ENCODE measurements around the gene PACRG.

PACRG gene

GRCh38 chr6:163342571-163343539, 615.1 kb downstream of the PACRG start:
- no peak overlapping the region for H3K4me3 ChIP-seq (ENCODE audit: low read length)
- H4K8ac ChIP-seq (ENCODE audit: low read depth, low read length): no peak overlapping the region
- no peak overlapping the region for H3K27ac ChIP-seq (ENCODE audit: low read depth, low read length)
- no peaks in the 10 kb centered on the region for H3K27me3 ChIP-seq (ENCODE audit: insufficient read depth, low read length, poor library complexity)
- no CpG with 5 or more reads among the region's 24 CpGs for WGBS (ENCODE audit: extremely low coverage, insufficient coverage, low lambda C conversion rate)
- H2BK15ac ChIP-seq (replicated peaks; ENCODE audit: low read depth): no peak overlapping the region
- H3K79me2 ChIP-seq (ENCODE audit: control insufficient read depth, insufficient read depth, low read length): no peaks in the 10 kb centered on the region
- no peak overlapping the region for H3K9ac ChIP-seq (ENCODE audit: low read length)
- no peak overlapping the region for H2BK120ac ChIP-seq (ENCODE audit: low read depth, low read length)
- H4K5ac ChIP-seq (ENCODE audit: low read length): no peak overlapping the region
- H3K56ac ChIP-seq (ENCODE audit: low read length): no peak overlapping the region
- no peak overlapping the region for H2AK5ac ChIP-seq (ENCODE audit: low read length)
- no peak overlapping the region for H3K18ac ChIP-seq (ENCODE audit: low read length)
- no peak overlapping the region for H3K4ac ChIP-seq (ENCODE audit: low read depth, low read length)
- H3K79me1 ChIP-seq (ENCODE audit: low read length): no peaks in the 10 kb centered on the region
- no peak overlapping the region for H3K23ac ChIP-seq (ENCODE audit: low read length)
- H3K4me1 ChIP-seq (ENCODE audit: control insufficient read depth, low read depth, low read length): no peaks in the 10 kb centered on the region
- DNase-seq: no peak
- H2BK5ac ChIP-seq (ENCODE audit: low read length): no peak overlapping the region
- no peaks in the 10 kb centered on the region for H3K36me3 ChIP-seq (ENCODE audit: control insufficient read depth, insufficient read depth, low read length)
- H3K4me2 ChIP-seq (ENCODE audit: low read length): no peak overlapping the region

- Histone ChIP-seq H3K27me3 (ENCODE audit: insufficient read depth, low read length, poor library complexity) (no peaks in the 10 kb centered on the region), H4K5ac (ENCODE audit: low read length) (no peak overlapping the region), H3K9ac (ENCODE audit: low read length) (no peak overlapping the region), H3K56ac (ENCODE audit: low read length) (no peak overlapping the region), H3K4me2 (ENCODE audit: low read length) (no peak overlapping the region), H3K27ac (ENCODE audit: low read depth, low read length) (no peak overlapping the region), H4K8ac (ENCODE audit: low read depth, low read length) (no peak overlapping the region), H3K79me2 (ENCODE audit: control insufficient read depth, insufficient read depth, low read length) (no peaks in the 10 kb centered on the region), H3K4me3 (ENCODE audit: low read length) (no peak overlapping the region), H2BK5ac (ENCODE audit: low read length) (no peak overlapping the region), H2AK5ac (ENCODE audit: low read length) (no peak overlapping the region), H3K23ac (ENCODE audit: low read length) (no peak overlapping the region), H3K36me3 (ENCODE audit: control insufficient read depth, insufficient read depth, low read length) (no peaks in the 10 kb centered on the region), H3K4me1 (ENCODE audit: control insufficient read depth, low read depth, low read length) (no peaks in the 10 kb centered on the region), H3K18ac (ENCODE audit: low read length) (no peak overlapping the region), H3K4ac (ENCODE audit: low read depth, low read length) (no peak overlapping the region), H2BK15ac (replicated peaks; ENCODE audit: low read depth) (no peak overlapping the region), H2BK120ac (ENCODE audit: low read depth, low read length) (no peak overlapping the region), H3K79me1 (ENCODE audit: low read length) (no peaks in the 10 kb centered on the region)
- WGBS (ENCODE audit: extremely low coverage, insufficient coverage, low lambda C conversion rate): no CpG with 5 or more reads among the region's 8 CpGs
- DNase-seq: no peak
Observed at GRCh38 chr6:163343609-163344008, 615.8 kb downstream of the PACRG start.

DNA sequence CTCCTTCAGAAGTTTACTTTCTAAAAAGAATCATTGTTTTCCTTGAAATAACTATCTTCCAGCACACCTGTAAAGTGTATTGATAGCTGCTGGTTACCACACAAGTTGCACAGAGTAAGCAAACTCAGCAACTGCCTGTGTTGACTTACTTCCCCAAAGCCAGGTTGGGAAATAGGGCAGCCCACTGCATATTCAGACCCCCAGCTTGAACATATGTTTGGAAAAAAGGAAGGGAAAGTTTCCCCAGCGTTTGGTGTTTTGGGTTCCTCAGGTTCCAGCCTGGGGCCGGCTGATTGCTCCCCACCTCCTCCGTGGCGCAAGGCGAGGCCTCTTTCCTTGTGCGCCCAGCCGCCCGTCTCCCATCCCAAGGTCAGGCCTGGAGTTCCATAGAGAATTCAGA, 616.6 kb downstream of the PACRG start:
- no peaks in the 10 kb centered on the region for H3K79me1 ChIP-seq (ENCODE audit: low read length)
- no peak overlapping the region for H3K27ac ChIP-seq (ENCODE audit: low read depth, low read length)
- no peaks in the 10 kb centered on the region for H3K36me3 ChIP-seq (ENCODE audit: control insufficient read depth, insufficient read depth, low read length)
- H2BK120ac ChIP-seq (ENCODE audit: low read depth, low read length): no peak overlapping the region
- no peak overlapping the region for H3K4me3 ChIP-seq (ENCODE audit: low read length)
- WGBS (ENCODE audit: extremely low coverage, insufficient coverage, low lambda C conversion rate): no CpG with 5 or more reads among the region's 8 CpGs
- no peak overlapping the region for H4K5ac ChIP-seq (ENCODE audit: low read length)
- H3K4me2 ChIP-seq (ENCODE audit: low read length): no peak overlapping the region
- no peaks in the 10 kb centered on the region for H3K27me3 ChIP-seq (ENCODE audit: insufficient read depth, low read length, poor library complexity)
- no peaks in the 10 kb centered on the region for H3K79me2 ChIP-seq (ENCODE audit: control insufficient read depth, insufficient read depth, low read length)
- no peak overlapping the region for H3K56ac ChIP-seq (ENCODE audit: low read length)
- H2AK5ac ChIP-seq (ENCODE audit: low read length): no peak overlapping the region
- no peak overlapping the region for H3K9ac ChIP-seq (ENCODE audit: low read length)
- H3K4ac ChIP-seq (ENCODE audit: low read depth, low read length): no peak overlapping the region
- no peak overlapping the region for H2BK15ac ChIP-seq (replicated peaks; ENCODE audit: low read depth)
- no peak overlapping the region for H3K18ac ChIP-seq (ENCODE audit: low read length)
- H3K23ac ChIP-seq (ENCODE audit: low read length): no peak overlapping the region
- no peaks in the 10 kb centered on the region for H3K4me1 ChIP-seq (ENCODE audit: control insufficient read depth, low read depth, low read length)
- no peak for DNase-seq
- no peak overlapping the region for H2BK5ac ChIP-seq (ENCODE audit: low read length)
- H4K8ac ChIP-seq (ENCODE audit: low read depth, low read length): no peak overlapping the region

DNA sequence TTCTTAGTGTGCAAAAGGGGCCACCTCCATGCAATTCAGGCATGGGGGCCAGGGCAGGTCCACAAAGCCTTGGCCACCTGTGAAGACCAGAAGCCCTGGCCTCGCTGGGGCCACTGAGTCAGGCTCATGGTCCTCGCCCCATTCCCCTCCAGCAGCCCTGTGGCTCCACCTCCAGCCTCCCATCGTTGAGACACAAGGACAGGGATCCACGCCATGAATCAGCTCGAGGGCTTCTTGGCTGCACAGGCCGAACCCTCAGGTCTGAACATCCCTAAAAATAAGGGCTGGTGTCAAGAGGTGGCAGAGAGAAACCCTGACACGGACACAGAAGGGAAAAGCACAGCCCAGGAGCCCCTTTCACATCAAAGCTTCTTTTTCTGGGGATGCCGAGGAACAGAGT, 618.2 kb downstream of the PACRG start:
- Histone ChIP-seq H3K56ac (ENCODE audit: low read length) (no peak overlapping the region), H2BK15ac (replicated peaks; ENCODE audit: low read depth) (no peak overlapping the region), H2BK120ac (ENCODE audit: low read depth, low read length) (no peak overlapping the region), H2AK5ac (ENCODE audit: low read length) (no peak overlapping the region), H3K4ac (ENCODE audit: low read depth, low read length) (no peak overlapping the region), H3K4me2 (ENCODE audit: low read length) (no peak overlapping the region), H3K79me1 (ENCODE audit: low read length) (no peaks in the 10 kb centered on the region), H3K36me3 (ENCODE audit: control insufficient read depth, insufficient read depth, low read length) (no peaks in the 10 kb centered on the region), H3K9ac (ENCODE audit: low read length) (no peak overlapping the region), H3K79me2 (ENCODE audit: control insufficient read depth, insufficient read depth, low read length) (no peaks in the 10 kb centered on the region), H3K27ac (ENCODE audit: low read depth, low read length) (no peak overlapping the region), H4K8ac (ENCODE audit: low read depth, low read length) (no peak overlapping the region), H3K27me3 (ENCODE audit: insufficient read depth, low read length, poor library complexity) (no peaks in the 10 kb centered on the region), H3K18ac (ENCODE audit: low read length) (no peak overlapping the region), H3K4me3 (ENCODE audit: low read length) (no peak overlapping the region), H2BK5ac (ENCODE audit: low read length) (no peak overlapping the region), H3K23ac (ENCODE audit: low read length) (no peak overlapping the region), H3K4me1 (ENCODE audit: control insufficient read depth, low read depth, low read length) (no peaks in the 10 kb centered on the region), H4K5ac (ENCODE audit: low read length) (no peak overlapping the region)
- WGBS (ENCODE audit: extremely low coverage, insufficient coverage, low lambda C conversion rate): no CpG with 5 or more reads among the region's 8 CpGs
- no peak for DNase-seq

DNA sequence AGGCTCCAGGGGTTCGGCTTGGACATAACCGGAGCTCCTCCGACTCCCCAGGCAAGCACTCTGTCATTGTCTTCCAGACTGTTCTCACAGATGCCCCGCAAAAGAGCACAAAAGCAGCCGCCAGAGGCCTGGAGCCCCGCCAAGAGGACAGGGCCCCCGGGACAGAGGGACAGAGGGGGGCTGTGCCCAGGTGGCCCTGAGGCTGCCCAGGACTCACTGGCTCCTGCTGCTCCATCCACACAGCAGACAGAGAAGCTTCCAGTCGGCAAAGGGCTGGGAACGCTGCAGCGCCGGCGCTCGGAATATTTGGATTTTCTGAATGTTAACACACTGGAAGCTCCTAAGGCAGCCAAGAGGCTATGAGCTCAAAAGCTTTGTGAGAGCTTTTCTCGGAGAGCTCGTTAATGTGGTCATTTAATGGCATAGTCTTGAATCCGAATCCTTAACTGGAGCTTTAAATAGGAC, 618.8 kb downstream of the PACRG start:
- Histone ChIP-seq H4K5ac (ENCODE audit: low read length) (no peak overlapping the region), H3K27me3 (ENCODE audit: insufficient read depth, low read length, poor library complexity) (no peaks in the 10 kb centered on the region), H3K27ac (ENCODE audit: low read depth, low read length) (no peak overlapping the region), H3K18ac (ENCODE audit: low read length) (no peak overlapping the region), H4K8ac (ENCODE audit: low read depth, low read length) (no peak overlapping the region), H3K4me3 (ENCODE audit: low read length) (no peak overlapping the region), H2BK120ac (ENCODE audit: low read depth, low read length) (no peak overlapping the region), H3K56ac (ENCODE audit: low read length) (no peak overlapping the region), H2BK15ac (replicated peaks; ENCODE audit: low read depth) (no peak overlapping the region), H3K4me1 (ENCODE audit: control insufficient read depth, low read depth, low read length) (no peaks in the 10 kb centered on the region), H3K23ac (ENCODE audit: low read length) (no peak overlapping the region), H3K4me2 (ENCODE audit: low read length) (no peak overlapping the region), H2BK5ac (ENCODE audit: low read length) (no peak overlapping the region), H3K36me3 (ENCODE audit: control insufficient read depth, insufficient read depth, low read length) (no peaks in the 10 kb centered on the region), H3K9ac (ENCODE audit: low read length) (no peak overlapping the region), H3K79me1 (ENCODE audit: low read length) (no peaks in the 10 kb centered on the region), H3K79me2 (ENCODE audit: control insufficient read depth, insufficient read depth, low read length) (no peaks in the 10 kb centered on the region), H2AK5ac (ENCODE audit: low read length) (no peak overlapping the region), H3K4ac (ENCODE audit: low read depth, low read length) (no peak overlapping the region)
- no CpG with 5 or more reads among the region's 16 CpGs for WGBS (ENCODE audit: extremely low coverage, insufficient coverage, low lambda C conversion rate)
- DNase-seq: no peak

All from mesendoderm (in vitro differentiated cells).